ENCODE results near the gene F7. TPM values are rescaled to one million over a fixed set of nuclear protein-coding genes. Genes with fewer than 3 reads are reported as not detected.
"Not testable (repeated sequence)": the region's sequence is repeated elsewhere in the genome, so short reads cannot be mapped to it uniquely, and the experiment has no call there.

The F7 gene
- total RNA-seq, 1 experiment from 2014 or later, result 0.11 TPM

GRCh38 chr13:113102302-113102701 lies 3.3 kb upstream of the F7 start:
- DNase-seq (ENCODE audit: low read depth), result not testable (repeated sequence)

DNA sequence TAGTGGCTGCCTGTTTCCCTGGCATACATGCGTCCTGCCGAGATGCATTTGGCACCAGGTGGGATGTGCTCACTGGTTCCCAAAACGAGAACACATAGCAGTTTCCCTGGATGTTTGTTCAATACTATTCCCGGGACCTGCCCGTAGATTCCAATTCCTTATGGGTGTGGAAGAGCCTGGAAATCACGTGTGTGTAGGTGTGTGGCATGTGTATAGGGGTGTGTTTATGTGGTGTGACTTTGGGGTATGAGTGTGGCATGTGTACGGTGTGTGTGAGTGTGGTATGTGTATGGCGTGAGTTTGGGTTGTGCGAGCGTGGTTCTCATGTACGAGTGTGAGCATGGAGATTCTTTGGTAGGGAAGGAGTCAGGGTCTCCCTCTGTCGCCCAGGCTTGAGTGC lies 2.9 kb upstream of the F7 start:
- no peak for DNase-seq (ENCODE audit: low read depth)

- DNase-seq (ENCODE audit: low read depth), result no peak
Observed at GRCh38 chr13:113103646-113104045, 1.9 kb upstream of the F7 start.

DNA sequence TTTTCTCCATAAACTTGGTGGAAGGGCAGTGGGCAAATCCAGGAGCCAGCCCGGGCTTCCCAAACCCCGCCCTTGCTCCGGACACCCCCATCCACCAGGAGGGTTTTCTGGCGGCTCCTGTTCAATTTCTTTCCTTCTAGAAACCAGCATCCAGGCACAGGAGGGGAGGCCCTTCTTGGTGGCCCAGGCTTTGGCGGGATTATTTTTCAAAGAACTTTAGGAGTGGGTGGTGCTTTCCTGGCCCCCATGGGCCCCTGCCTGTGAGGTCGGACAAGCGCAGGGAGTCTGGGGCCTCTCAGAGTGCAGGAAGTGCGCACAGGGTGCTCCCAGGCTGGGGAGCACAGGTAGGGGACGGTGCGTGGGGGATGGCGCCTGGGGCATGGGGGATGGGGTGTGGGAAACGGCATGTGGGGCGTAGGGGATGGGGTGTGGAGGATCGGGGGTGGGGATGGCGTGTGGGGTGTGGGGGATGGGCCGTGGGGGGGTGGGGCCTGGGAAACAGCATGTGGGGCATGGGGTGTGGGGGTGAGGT lies 396 bp downstream of the F7 start:
- DNase-seq (ENCODE audit: low read depth), result no peak

DNA sequence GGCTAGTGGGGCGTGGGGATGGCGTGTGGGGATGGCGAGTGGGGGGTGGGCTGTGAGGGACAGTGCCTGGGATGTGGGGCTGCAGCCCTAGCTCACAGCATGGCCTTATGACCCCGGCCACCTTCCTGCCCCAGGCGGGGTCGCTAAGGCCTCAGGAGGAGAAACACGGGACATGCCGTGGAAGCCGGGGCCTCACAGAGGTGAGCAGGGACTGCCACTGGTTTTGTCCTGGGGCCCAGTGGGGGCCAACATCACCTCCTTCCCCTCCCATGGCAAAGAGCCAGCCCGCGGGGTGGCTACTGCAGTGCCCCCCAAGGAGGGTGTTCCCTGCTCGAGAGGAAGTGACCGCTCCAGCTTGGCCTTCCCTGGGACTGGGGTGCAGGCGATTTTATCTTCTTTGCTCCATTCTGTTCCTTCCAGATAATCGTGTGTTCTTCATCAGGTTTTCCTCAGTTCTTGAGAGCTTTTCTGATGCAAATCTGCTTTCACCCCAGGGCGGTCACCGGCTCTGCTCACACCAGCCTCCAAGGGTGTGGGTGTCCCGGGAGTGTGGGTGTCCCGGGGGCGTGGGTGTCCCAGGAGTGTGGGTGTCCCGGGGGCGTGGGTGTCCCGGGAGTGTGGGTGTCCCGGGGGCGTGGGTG lies 1.2 kb downstream of the F7 start:
- no peak for DNase-seq (ENCODE audit: low read depth)

DNA sequence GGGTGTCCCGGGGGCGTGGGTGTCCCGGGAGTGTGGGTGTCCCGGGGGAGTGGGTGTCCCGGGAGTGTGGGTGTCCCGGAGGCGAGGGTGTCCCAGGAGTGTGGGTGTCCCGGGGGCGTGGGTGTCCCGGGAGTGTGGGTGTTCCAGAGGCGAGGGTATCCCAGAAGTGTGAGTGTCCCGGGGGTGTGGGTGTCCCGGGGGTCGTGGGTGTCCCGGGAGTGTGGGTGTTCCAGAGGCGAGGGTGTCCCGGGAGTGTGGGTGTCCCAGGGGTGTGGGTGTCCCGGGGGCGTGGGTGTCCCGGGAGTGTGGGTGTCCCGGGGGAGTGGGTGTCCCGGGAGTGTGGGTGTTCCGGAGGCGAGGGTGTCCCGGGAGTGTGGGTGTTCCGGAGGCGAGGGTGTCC lies 2.9 kb downstream of the F7 start:
- not testable (repeated sequence) for DNase-seq (ENCODE audit: low read depth)

- DNase-seq (ENCODE audit: low read depth), result no peak
Observed at GRCh38 chr13:113109151-113110047, 3.8 kb downstream of the F7 start.

DNA sequence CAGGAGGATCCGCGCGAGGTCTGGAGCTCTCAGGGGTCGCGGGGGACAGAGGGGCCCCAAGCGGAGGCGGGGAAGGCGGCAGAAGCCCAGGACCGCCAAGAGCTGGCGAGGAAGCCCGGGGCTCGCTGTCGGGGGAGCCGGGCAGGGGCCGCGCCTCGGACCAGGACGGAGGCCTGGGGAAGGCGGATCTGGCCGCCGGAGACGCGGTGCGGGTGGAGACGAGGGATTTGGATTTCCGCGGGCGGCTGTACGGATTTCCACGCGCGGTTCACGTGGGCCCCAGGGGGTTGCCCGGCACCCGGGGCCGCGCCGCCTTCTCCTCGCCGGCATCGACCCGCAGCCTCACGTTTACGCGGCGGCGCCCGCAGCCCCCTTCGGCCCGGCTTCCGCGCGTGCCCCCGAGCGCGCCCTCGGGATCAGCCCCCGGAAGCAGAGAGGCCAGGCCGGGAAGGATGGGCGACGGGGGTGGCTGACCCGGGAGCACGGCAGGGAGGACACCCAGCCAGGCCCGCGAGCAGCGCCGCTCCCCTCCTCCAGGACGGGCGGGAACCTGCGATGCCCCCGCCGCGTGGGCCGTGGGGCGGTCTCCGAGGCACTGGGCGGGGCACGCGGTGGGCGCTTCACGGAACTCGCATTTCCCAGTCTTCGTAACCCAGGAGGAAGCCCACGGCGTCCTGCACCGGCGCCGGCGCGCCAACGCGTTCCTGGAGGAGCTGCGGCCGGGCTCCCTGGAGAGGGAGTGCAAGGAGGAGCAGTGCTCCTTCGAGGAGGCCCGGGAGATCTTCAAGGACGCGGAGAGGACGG lies 4.7 kb downstream of the F7 start:
- no peak for DNase-seq (ENCODE audit: low read depth)

- no peak for DNase-seq (ENCODE audit: low read depth)
Observed at GRCh38 chr13:113110852-113111315, 5.3 kb downstream of the F7 start.

DNA sequence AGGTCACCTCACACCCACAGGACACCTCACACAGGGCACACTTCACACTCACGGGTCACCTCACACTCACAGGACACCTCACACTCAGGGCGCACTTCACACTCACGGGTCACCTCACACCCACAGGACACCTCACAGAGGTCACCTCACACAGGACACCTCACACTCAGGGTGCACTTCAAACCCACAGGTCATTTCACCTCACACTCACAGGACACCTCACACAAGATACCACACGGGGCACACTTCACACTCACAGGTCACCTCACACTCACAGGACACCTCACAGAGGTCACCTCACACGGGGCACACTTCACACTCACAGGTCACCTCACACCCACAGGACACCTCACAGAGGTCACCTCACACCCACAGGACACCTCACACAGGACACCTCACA lies 6.2 kb downstream of the F7 start:
- not testable (repeated sequence) for DNase-seq (ENCODE audit: low read depth)

GRCh38 chr13:113112475-113112874 lies 6.9 kb downstream of the F7 start:
- DNase-seq (ENCODE audit: low read depth), result not testable (repeated sequence)

DNA sequence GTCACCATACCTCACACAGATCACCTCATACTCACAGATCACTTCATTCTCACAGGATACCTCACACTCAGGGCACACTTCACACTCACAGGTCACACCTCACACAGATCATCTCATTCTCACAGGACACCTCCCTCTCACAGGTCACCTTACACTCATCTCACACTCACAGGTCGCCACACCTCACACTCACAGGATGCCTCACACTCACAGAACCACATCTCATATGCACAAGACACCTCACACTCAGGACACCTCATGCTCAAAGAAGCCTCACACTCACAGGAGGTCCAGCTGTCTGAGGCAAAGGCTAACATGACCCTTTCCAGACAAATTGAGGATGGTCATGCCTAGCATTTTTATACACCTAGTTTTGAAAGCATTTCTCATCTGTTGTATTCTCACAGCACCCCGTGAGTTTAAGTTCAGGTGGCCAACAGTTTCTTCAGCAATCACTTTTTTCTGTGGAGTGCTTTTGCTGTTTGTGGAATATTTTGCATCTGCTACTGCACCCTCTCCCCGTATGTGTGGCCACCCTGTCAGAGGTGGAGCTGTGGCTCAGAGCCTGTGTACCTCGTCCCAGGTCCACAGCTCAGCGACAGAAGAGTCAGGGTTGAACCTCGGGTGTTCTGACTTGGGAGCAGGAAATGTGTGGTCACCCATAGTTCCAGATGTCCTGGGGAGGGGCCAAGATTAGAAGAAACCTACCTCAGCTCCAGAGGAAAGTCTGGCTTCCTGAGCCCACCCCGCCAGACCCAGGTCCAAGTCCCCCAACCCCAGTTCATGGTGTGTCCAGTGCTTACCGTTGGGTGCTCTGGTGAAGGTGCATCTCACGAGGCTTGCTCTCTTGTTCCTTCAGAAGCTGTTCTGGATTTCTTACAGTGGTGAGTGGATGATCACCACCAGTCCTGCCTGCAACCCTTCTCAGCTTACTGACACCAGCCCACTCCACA lies 7.6 kb downstream of the F7 start:
- DNase-seq (ENCODE audit: low read depth), result no peak

GRCh38 chr13:113113846-113114271 lies 8.3 kb downstream of the F7 start:
- DNase-seq (ENCODE audit: low read depth), result no peak

DNA sequence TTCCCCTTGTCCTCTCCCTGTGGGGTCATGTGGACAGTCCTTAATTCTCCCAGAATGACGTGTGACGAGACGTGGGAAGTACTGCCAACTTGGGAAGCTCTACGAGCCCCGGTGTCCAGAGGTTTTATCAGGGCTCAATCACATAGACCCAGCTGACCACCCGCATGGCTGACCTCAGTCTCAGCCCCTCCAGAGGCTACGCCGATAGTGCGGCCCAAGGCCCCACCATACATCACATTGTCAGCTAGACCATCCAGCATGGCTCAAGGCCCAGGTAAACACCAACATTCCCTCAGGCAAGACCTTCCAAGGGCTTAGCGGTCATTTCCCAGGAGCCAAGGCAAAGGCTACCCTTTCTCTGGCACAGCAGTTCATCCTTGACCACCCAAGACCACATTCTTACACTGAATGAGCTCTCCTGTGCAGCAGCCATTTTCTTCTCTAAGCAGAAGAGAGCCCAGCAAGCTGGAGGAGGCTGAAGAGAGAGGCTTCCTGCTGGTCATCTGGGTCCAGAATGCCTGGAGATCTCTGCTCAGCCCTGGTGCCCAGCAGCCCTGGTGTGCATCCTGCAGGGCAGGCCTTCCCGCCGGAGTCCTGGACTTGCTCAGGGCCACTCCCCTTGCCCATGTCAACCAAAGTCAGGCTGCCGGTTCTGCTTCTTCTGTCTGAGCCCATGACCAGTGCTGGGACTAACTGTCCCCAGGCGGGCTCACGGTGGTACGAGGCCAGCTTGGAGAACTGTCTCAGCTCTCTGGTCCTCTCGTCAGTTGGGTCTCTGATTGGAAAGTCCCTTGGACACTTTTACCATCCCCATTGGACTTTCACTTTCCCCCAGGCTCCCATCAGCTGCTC lies 9.1 kb downstream of the F7 start:
- DNase-seq (ENCODE audit: low read depth), result no peak

GRCh38 chr13:113115363-113116205 lies 10.0 kb downstream of the F7 start:
- DNase-seq (ENCODE audit: low read depth), result no peak

DNA sequence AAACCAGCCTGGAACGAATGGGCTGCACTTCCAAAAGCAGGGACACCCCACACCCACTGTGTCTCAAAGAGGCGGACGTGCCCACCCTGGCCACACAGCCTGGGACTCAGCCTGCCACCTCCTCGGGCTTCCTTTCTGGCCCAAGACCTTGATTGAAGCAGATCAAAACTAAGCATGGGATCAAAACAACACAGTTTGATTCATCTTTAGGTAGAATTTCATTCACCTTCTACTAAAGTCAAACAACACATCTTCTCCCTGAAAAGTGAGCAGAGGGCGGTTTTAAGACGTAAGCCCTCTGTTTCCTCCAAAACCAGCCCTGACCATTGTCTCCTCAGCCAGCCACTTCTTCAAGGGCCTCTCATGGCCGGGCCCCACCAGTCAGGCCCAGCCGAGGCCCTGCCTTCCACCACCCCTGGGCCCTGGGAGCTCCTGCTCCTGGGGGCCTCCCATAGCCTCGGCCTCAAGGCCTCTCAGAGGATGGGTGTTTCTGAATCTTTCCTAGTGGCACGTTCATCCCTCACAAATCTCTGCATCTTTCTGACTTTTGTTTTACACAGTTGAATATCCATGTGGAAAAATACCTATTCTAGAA lies 10.7 kb downstream of the F7 start:
- no peak for DNase-seq (ENCODE audit: low read depth)

GRCh38 chr13:113116871-113117271 lies 11.3 kb downstream of the F7 start:
- no peak for DNase-seq (ENCODE audit: low read depth)

GRCh38 chr13:113117335-113117872 lies 11.8 kb downstream of the F7 start:
- no peak for DNase-seq (ENCODE audit: low read depth)
